Activated CD8-positive, alpha-beta memory T cell treated with anti-CD3 and anti-CD28 coated beads, Interleukin-2, amount 50 U/mL, for 24 hours (primary cell): ENCODE results near the gene RAP2B.

Experiments
- DNase-seq: peaks from one replicate; pipeline ENCODE4 v3.0.0-alpha.2; 2020; ENCODE audit errors: extremely low read depth

The RAP2B gene

DNA sequence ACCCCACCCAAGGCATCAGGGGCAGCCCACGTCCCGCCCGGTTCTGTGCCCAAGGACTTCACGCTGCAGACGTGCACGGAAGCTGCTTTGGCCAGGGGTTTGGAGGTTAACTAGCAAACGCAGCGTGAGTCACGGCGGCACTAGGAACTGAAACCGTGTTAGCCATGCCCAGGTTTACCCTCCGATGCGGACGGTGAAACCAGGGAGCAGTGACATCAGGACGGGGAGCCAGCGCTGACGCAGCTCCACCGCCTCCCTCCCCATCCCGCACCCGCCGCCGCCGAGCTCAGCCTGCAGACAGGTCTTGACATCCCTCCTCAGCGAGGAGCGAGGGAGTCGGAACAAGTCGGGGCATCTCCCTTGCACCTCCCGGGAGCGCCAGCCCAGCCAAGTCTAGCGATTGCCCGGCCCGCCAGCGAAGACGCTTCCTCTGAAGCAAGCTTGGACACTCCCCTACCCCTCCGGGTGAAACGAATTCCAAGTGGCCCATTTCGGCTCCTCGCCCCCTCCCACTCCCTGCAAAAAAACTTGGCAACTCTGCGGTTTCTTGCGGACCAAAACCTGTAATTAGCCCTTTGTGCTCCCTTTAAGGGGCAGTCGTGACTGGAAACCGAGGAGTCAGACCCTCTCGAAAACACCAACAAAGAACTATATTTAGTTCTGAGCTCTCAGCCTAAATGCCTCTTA, 1.4 kb upstream of the RAP2B start:
- DNase-seq = peak; percentile 45

DNA sequence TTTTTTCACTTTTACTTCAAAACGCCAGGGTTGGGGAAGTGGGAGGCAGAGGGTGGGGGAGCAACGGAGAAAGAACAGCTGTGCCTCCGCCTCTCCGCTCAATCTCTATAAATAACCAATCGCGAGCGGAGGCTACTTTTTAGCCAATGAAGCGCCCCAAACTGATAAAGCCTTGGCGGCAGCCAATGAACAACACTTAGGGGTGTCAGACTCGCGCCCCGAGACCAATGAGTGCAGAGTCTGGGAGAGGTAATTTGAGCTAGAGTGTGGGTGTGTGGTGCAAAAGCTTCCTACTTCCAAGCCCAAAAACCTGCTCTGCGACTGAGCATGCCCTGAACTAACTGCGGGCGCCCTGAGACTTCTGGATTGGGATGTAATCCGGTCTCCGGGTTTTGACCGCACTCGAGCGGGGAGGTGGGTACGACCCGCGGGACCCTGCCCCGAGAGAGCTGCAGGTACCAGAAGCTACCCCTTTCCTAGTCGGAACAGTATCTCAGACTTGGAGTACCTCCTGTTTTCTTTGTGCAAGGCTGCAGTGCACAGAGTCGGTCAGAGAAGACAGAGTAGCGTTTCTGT, 800 bp upstream of the RAP2B start:
- peak; percentile 83 for DNase-seq

DNA sequence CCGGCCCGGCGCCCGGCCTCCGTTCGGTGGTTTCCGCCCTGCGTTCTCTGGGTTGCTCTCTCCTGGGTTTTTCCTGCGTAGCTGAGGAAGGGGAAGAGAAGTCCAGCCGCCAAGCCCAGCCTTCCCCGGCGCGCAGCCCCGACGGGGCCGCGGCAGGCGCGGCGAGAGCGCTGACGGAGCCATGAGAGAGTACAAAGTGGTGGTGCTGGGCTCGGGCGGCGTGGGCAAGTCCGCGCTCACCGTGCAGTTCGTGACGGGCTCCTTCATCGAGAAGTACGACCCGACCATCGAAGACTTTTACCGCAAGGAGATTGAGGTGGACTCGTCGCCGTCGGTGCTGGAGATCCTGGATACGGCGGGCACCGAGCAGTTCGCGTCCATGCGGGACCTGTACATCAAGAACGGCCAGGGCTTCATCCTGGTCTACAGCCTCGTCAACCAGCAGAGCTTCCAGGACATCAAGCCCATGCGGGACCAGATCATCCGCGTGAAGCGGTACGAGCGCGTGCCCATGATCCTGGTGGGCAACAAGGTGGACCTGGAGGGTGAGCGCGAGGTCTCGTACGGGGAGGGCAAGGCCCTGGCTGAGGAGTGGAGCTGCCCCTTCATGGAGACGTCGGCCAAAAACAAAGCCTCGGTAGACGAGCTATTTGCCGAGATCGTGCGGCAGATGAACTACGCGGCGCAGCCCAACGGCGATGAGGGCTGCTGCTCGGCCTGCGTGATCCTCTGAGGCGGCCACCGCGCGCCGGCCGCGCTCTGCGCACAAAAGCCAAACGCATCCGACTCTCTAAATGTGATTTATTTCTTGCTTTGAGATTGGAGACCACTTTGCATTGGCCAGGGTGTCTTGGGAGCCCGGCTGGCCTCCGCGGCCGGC, 727 bp downstream of the RAP2B start:
- DNase-seq = peak; percentile 4

DNA sequence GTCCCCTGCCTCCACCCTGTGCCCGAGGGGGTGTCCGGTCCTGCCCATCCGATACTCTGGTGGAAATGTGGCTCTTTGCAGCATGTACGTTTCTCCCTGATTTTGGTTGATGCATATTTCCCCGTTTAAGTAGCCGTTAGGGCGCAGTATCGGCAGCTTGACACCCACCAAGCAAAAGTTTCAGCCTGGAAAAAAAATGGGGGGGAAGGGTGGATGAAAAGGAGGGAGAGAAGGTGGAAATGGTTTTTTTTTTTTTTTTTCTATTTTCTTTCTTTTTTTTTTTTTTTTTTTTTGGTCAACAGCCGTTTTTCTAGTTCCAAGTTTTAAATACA, 1.3 kb downstream of the RAP2B start:
- DNase-seq = no peak

GRCh38 chr3:153163756-153164550, 1.9 kb downstream of the RAP2B start:
- no peak for DNase-seq

DNA sequence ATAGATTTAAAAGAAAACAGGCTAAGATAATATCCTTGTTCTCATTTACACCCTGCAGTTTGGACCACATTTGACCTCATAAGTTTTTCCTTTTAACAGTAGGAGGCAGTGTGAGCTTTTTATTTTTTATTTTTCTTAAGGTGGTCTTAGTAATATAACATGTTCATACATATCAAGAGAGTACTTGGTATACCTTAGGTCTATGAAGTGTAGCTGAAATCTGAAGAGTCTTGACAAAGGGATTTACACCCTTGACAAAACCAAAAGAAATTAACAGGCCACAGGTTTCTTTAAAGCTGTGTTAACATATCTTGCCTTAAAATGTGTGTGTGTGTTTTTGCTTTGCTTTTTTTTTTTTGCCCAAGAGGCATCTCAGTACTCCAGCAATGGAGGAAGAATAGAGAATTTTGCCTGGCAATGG, 3.2 kb downstream of the RAP2B start:
- DNase-seq = no peak

DNA sequence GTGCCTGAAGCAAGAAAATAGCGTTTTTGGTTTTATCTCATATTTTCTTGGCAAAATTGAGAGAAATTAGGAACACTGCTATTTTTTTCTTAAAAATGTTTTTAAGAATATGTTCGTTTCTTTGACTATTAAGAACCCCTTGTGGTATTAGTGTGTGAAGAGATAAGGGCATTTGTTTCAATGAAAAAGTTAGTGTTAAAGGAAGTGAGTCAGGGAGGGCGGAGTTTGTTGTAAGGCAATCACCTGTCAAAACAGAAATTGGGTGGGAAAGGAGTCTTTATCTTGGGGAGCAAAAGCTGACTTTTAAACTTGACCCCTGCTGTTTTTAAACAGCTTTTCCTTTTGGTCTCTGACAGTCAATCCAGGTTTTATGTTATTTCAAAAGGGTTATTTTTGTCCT, 4.2 kb downstream of the RAP2B start:
- DNase-seq = peak; percentile 7

DNA sequence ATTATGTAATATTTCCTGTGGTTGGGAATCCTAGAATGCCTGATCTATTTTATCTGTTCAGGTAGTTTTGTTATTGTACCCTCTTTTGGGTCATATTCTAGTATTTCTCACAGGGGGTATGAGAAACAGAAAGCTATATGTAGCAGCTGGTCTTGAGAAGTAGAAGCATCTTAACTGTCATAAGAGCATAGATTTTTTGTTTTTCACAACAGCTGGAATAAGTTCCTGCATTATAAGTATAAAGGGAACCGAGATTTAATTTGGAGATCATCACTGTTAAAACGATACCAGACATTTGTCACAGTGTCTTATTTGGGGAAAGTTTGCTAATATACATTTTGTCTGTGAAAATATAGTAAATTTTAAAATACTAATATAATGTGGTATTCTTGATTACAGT, 4.8 kb downstream of the RAP2B start:
- DNase-seq = no peak

DNA sequence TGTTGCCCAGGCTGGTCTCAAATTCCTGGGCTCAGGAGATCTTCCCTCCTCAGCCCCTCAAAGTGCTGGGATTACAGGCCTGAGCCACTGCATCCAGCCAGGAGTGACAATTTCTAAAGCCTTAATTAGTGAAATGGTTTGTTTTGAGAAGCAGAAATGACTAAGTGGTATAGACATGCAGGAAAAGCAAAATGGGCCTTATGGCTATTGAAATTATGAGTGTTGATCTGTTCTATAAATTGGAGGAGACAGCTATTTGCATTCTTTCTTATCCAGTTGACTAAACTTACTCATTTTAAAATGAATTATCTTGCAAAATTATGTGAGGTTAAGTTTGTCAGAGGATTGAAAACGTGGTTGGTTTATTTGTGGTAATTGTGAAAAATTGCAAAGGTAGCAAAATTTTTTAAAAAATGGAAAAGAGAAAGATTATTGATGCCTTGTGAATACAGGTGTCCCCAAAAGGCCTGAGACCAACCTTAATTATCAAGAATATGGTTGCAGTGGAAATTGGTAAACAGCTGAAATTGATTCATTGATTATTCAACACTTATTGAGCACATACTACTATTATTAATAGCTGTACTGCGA, 7.9 kb downstream of the RAP2B start:
- DNase-seq = no peak

GRCh38 chr3:153171256-153171655, 9.2 kb downstream of the RAP2B start:
- no peak for DNase-seq

DNA sequence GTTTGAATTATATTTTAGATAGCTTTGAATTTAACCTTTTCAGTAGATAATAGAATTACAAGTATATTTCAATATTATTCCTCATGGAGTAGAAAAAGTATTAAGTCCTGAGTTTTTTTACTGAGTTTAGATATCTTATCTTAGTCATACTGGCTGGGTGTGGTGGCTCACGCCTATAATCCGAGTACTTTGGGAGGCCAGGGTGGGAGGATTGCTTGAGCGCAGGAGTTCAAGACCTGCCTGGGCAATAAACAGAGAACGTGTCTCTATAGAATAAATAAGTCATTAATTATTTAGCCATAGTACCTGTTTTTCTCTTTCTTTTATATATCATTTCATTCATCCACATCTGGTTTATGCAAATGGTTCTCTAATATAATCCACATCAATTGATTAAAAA, 9.9 kb downstream of the RAP2B start:
- DNase-seq = no peak

DNA sequence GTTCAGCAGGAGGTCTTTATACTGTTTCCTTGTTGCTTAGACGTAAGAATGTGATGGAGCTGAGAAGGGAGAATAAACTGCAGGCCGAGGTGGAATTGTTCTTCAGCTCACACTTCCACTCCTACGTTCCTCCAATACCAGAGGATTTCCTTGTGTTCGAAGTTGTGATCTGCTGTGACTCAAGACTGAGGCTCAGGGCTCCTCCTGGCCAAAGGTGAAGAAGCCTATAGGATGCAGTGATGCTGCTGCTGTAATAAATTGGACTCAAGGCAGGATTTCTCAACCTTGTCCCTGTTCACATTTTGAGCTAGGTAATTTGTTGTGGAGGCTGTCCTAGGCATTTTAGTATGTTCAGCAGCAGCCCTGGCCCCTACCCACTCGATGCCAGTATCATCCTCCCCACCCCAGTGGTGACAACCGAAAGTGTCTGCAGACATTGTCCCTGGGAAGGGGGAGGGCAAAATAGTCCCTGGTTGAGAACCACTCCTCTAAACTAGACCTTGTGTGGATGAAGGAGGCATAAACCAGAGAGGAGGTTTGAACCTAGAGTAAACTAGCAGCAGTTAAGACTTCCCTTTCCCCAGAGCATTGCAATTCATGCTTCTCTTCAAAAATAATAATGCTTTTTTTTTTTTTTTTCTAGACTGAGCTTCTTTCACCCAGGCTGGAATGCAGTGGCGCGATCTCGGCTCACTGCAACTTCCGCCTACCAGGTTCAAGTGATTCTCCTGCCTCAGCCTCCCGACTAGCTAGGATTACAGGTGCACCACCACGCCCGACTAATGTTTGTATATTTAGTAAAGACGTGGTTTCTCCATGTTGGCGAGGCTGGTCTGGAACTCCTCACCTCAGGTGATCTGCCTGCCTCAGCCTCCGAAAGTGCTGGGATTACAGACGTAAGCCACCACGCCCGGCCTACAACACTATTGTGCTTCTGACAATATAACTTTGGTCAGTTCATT, 11.1 kb downstream of the RAP2B start:
- no peak for DNase-seq

- DNase-seq = no peak
These were observed 11.9 kb downstream of the RAP2B start for GRCh38 chr3:153173758-153174516.

- no peak for DNase-seq
These were observed 14.2 kb downstream of the RAP2B start for GRCh38 chr3:153176197-153176596.

GRCh38 chr3:153180860-153181372, 18.9 kb downstream of the RAP2B start:
- DNase-seq = no peak

DNA sequence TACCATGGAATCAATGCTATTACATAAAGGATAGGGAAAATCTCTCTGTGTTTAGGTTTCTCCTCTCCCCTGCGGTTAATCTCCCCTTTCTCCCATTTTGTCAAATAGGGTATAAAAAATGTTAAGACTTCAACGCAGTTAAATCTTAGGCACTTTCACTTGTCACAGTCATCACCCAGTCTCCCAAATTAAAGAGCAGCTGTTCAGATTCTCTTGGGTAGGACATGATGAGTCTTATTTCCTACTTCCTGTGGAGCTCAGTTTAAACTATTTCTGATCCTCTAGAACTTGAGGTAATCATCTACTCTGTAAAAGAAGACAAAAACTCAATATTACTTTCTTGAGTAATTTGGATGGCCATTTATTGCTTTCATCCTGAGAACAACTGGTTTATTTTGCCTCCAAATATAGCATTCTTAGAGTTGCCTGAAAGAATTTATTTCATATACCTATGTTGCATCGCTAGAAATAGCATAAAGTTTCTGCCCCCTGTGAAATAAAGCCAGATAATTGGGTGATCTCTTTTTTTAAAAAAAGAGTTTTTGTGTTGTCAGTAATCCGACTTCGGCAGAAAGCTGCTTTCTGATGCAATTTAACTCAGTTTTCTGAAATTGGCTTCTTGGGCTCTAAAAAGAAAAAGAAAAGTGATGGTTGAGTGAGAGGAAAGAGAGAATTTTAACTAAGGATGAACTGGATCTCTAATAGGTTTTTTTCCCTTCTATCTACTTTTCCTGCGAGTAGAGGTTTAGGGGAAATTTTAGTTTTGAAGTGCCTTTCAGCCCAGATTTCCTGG, 20.7 kb downstream of the RAP2B start:
- no peak for DNase-seq

GRCh38 chr3:153190923-153191322, 28.9 kb downstream of the RAP2B start:
- DNase-seq = no peak

DNA sequence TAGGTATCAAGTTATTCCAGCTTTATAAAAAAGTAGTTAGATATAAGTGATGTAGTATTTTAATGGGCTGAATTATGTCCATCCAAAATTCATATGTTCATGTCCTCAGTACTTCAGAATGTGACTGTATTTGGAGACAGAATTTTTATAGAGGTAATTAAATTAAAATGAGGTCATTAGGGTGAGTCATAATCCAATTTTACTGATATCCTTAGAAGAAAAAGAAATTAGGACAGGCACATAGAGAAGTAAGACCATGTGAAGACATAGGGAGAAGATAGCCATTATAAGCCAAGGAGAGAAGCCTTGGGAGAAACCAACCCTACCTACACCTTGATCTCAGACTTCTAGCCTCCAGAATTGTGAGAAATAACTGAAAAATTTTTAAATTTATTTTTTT, 30.3 kb downstream of the RAP2B start:
- DNase-seq = no peak
